Right atrium auricular region (tissue), 2 donors: ENCODE results near the gene TBL3. TPM values are rescaled to one million over a fixed set of nuclear protein-coding genes. Genes with fewer than 3 reads are reported as not detected.
"Not testable (repeated sequence)": the region's sequence is repeated elsewhere in the genome, so short reads cannot be mapped to it uniquely, and the experiment has no call there.

ENCODE experiments used
- DNase-seq: peaks from one replicate; pipeline ENCODE4 v3.0.0-alpha.2; 2019; ENCODE audit warnings: low spot score
- H3K27ac ChIP-seq, 2 donors: fragments of 200-600 bp; sonication (generic); 1 replicate in 1 of 2; 2 replicates in 1 of 2; pipeline ENCODE4 v1.5.1; 2016 to 2019
- H3K27me3 ChIP-seq, 2 donors: fragments of 200-600 bp; sonication (generic); one replicate each; pipeline versions ENCODE4 v1.5.1 to v1.6.0; 2017 to 2019
- H3K36me3 ChIP-seq: fragments of 200-600 bp; sonication (generic); one replicate; pipeline ENCODE4 v1.5.1; 2016
- H3K4me1 ChIP-seq, 2 donors: fragments of 200-600 bp; sonication (generic); one replicate each; pipeline versions ENCODE4 v1.5.1 to v1.6.0; 2017 to 2019
- H3K4me3 ChIP-seq, 2 donors: fragments of 200-600 bp; sonication (generic); 1 replicate in 1 of 2; 2 replicates in 1 of 2; pipeline ENCODE4 v1.5.1; 2017 to 2019; ENCODE audit warnings: mild to moderate bottlenecking in 1 of 2, moderate library complexity in 1 of 2
- H3K9me3 ChIP-seq, 2 donors: fragments of 200-600 bp; sonication (generic); one replicate each; pipeline ENCODE4 v1.5.1; 2019
- CTCF ChIP-seq, 2 donors: fragments of 200-600 bp; sonication (generic); IDR thresholded peaks; one replicate each; pipeline ENCODE4 v1.5.1; 2019; ENCODE audit warnings: antibody characterized with exemption in 2 of 2
- total RNA-seq, 2 donors: library from RNA; depleted of rRNA; stranded (reverse); fragments of >200 nt; gene quantifications; one replicate each; pipeline ENCODE4 v1.1.0, GENCODE V29; 2016

TBL3 gene
- total RNA-seq, 2 donors from 2014 or later = 22.4 to 35.6 TPM

GRCh38 chr16:1936945-1937479 is 34.8 kb upstream of the TBL3 start:
- DNase-seq = no peak
- Histone ChIP-seq H3K27ac (no peak overlapping the region), H3K4me3 (no peak overlapping the region)

GRCh38 chr16:1938316-1938715 is 33.5 kb upstream of the TBL3 start:
- Histone ChIP-seq H3K27me3 (no peaks in the 10 kb centered on the region), H3K36me3 (peaks cover 30% of the 10 kb centered on the region), H3K9me3 (no peaks in the 10 kb centered on the region), H3K4me3 (no peak overlapping the region), H3K4me1 (peaks cover 0 to 14% of the 10 kb centered on the region in 2 donors), H3K27ac (no peak overlapping the region)
- TF ChIP-seq CTCF (IDR thresholded peaks at IDR 0.05) = no peak
- DNase-seq = no peak

More at GRCh38 chr16:1936945-1937479, 34.8 kb upstream of the TBL3 start:
- TF ChIP-seq CTCF (IDR thresholded peaks at IDR 0.05) = no peak
- Histone ChIP-seq H3K4me1 (peaks cover 0 to 7% of the 10 kb centered on the region in 2 donors), H3K27me3 (no peaks in the 10 kb centered on the region), H3K9me3 (no peaks in the 10 kb centered on the region), H3K36me3 (peaks cover 30% of the 10 kb centered on the region)

- peaks cover 30% of the 10 kb centered on the region for H3K36me3 ChIP-seq
- TF ChIP-seq CTCF (IDR thresholded peaks at IDR 0.05) = no peak
- peaks cover 0 to 19% of the 10 kb centered on the region in 2 donors for H3K4me1 ChIP-seq
- no peak for DNase-seq
- H3K4me3 ChIP-seq = no peak overlapping the region
- no peaks in the 10 kb centered on the region for H3K9me3 ChIP-seq
- H3K27ac ChIP-seq = no peak overlapping the region
- no peaks in the 10 kb centered on the region for H3K27me3 ChIP-seq
Observed at GRCh38 chr16:1938910-1939309, 32.9 kb upstream of the TBL3 start.

- not testable (repeated sequence) for H3K9me3 ChIP-seq, H3K27ac ChIP-seq, H3K27me3 ChIP-seq, DNase-seq, H3K4me3 ChIP-seq
- Histone ChIP-seq H3K4me1 (peaks cover 0 to 19% of the 10 kb centered on the region in 2 donors), H3K36me3 (peaks cover 30% of the 10 kb centered on the region)
Observed at GRCh38 chr16:1939833-1940232, 32.0 kb upstream of the TBL3 start.

GRCh38 chr16:1940273-1941161 is 31.3 kb upstream of the TBL3 start:
- no peak overlapping the region for H3K27ac ChIP-seq

More at GRCh38 chr16:1940273-1941161, 31.3 kb upstream of the TBL3 start:
- no peak overlapping the region for H3K4me3 ChIP-seq
- no peaks in the 10 kb centered on the region for H3K9me3 ChIP-seq
- no peaks in the 10 kb centered on the region for H3K27me3 ChIP-seq
- H3K4me1 ChIP-seq = peaks cover 0 to 19% of the 10 kb centered on the region in 2 donors
- peaks cover 30% of the 10 kb centered on the region for H3K36me3 ChIP-seq
- no peak for DNase-seq
- no peak for TF ChIP-seq CTCF (IDR thresholded peaks at IDR 0.05)
